WTC11 (cell line): Measurements from ENCODE around the gene HMCES. TPM values are rescaled to one million over a fixed set of nuclear protein-coding genes. Genes with fewer than 3 reads are reported as not detected.

Source experiments
- ATAC-seq: fragments of 200-7000 bp; cut with Tn5 transposase; 2 replicates; pipeline ENCODE4 v1.10.0; 2021; ENCODE audit warnings: mild to moderate bottlenecking, moderate library complexity
- CTCF ChIA-PET: fragments of 300-600 bp; sonication (Branson Sonifier 250); formaldehyde crosslinking; loops from one replicate; lab custom pipeline; 2021; ENCODE audit warnings: antibody characterized with exemption; lab: Charles Lee
- POLR2A ChIA-PET: fragments of 350-600 bp; sonication (Branson Sonifier 250); formaldehyde crosslinking; loops from one replicate; lab custom pipeline; 2021; ENCODE audit warnings: antibody characterized with exemption; lab: Charles Lee
- DNase-seq: peaks from one replicate; pipeline ENCODE4 v3.0.0; 2021; ENCODE audit warnings: low spot score
- H3K27ac Mint-ChIP-seq: 2 replicates; pipeline ENCODE4 v1.8.0; 2021; ENCODE audit warnings: mixed read lengths
- H3K27me3 Mint-ChIP-seq: 2 replicates; pipeline ENCODE4 v1.8.0; 2021; ENCODE audit warnings: low read depth, mild to moderate bottlenecking, moderate library complexity, mixed read lengths
- H3K36me3 Mint-ChIP-seq: 2 replicates; pipeline ENCODE4 v1.8.0; 2021; ENCODE audit warnings: mixed read lengths
- H3K4me1 Mint-ChIP-seq: 2 replicates; pipeline ENCODE4 v1.8.0; 2022; ENCODE audit warnings: mixed read lengths
- H3K4me3 Mint-ChIP-seq: 2 replicates; pipeline ENCODE4 v1.8.0; 2021; ENCODE audit warnings: mild to moderate bottlenecking, moderate library complexity, mixed read lengths
- H3K9me3 Mint-ChIP-seq: 2 replicates; pipeline ENCODE4 v1.8.0; 2021; ENCODE audit warnings: mixed read lengths
- ATF6 ChIP-seq: sonication (generic); formaldehyde crosslinking; IDR thresholded peaks from 2 replicates; pipeline ENCODE4 v1.8.1; 2023; ENCODE audit warnings: mild to moderate bottlenecking, missing genetic modification reagents
- CREM ChIP-seq: sonication (generic); formaldehyde crosslinking; IDR thresholded peaks from 2 replicates; pipeline ENCODE4 v1.8.1; 2022; ENCODE audit warnings: mild to moderate bottlenecking, missing genetic modification reagents, moderate library complexity
- CTCF ChIP-seq: fragments of 200-600 bp; IDR thresholded peaks from 2 replicates; pipeline ENCODE4 v1.8.0; 2022; ENCODE audit warnings: antibody characterized with exemption
- E2F5 ChIP-seq: sonication (generic); formaldehyde crosslinking; IDR thresholded peaks from 2 replicates; pipeline ENCODE4 v1.8.1; 2022; ENCODE audit warnings: mild to moderate bottlenecking, moderate library complexity, missing genetic modification reagents
- ELF4 ChIP-seq: sonication (generic); formaldehyde crosslinking; IDR thresholded peaks from 2 replicates; pipeline ENCODE4 v1.8.1; 2022; ENCODE audit warnings: low read depth, mild to moderate bottlenecking, moderate library complexity, missing genetic modification reagents
- FOXP4 ChIP-seq: sonication (generic); formaldehyde crosslinking; IDR thresholded peaks from 2 replicates; pipeline ENCODE4 v1.8.0; 2022; ENCODE audit warnings: mild to moderate bottlenecking, missing genetic modification reagents
- GABPB1 ChIP-seq: sonication (generic); formaldehyde crosslinking; IDR thresholded peaks from 2 replicates; pipeline ENCODE4 v1.8.1; 2023; ENCODE audit warnings: mild to moderate bottlenecking, missing genetic modification reagents
- GRHL2 ChIP-seq: fragments of 250-450 bp; sonication (Bioruptor Pico); IDR thresholded peaks from 2 replicates; pipeline ENCODE4 v1.8.0; 2022; ENCODE audit warnings: mild to moderate bottlenecking, moderate library complexity; ENCODE audit not compliant: insufficient replicate concordance, severe bottlenecking
- GTF2I ChIP-seq: fragments of 250-450 bp; sonication (Bioruptor Pico); conservative IDR thresholded peaks from 2 replicates; pipeline ENCODE4 v1.4.0; 2021; ENCODE audit warnings: mild to moderate bottlenecking
- HMGXB4 ChIP-seq: sonication (generic); formaldehyde crosslinking; IDR thresholded peaks from 2 replicates; pipeline ENCODE4 v1.8.1; 2023; ENCODE audit warnings: mild to moderate bottlenecking, moderate library complexity, missing genetic modification reagents
- PRRX2 ChIP-seq: fragments of 250-450 bp; sonication (Bioruptor Pico); IDR thresholded peaks from 2 replicates; pipeline ENCODE4 v1.8.0; 2021; ENCODE audit warnings: mild to moderate bottlenecking
- RORB ChIP-seq: fragments of 250-450 bp; sonication (Bioruptor Pico); IDR thresholded peaks from 2 replicates; pipeline ENCODE4 v1.9.0; 2021; ENCODE audit warnings: mild to moderate bottlenecking
- SMAD4 ChIP-seq: sonication (generic); formaldehyde crosslinking; IDR thresholded peaks from 2 replicates; pipeline ENCODE4 v1.8.0; 2022; ENCODE audit warnings: mild to moderate bottlenecking, missing genetic modification reagents
- TEAD1 ChIP-seq: sonication (generic); formaldehyde crosslinking; IDR thresholded peaks from 2 replicates; pipeline ENCODE4 v1.8.0; 2022; ENCODE audit warnings: mild to moderate bottlenecking, missing genetic modification reagents
- TEAD4 ChIP-seq: sonication (generic); formaldehyde crosslinking; IDR thresholded peaks from 2 replicates; pipeline ENCODE4 v1.8.0; 2022; ENCODE audit warnings: mild to moderate bottlenecking, missing genetic modification reagents
- ZBTB21 ChIP-seq: sonication (generic); formaldehyde crosslinking; IDR thresholded peaks from 2 replicates; pipeline ENCODE4 v1.8.1; 2023; ENCODE audit warnings: mild to moderate bottlenecking, missing genetic modification reagents, borderline replicate concordance
- ZNF232 ChIP-seq: sonication (generic); formaldehyde crosslinking; IDR thresholded peaks from 2 replicates; pipeline ENCODE4 v1.8.0; 2022; ENCODE audit warnings: mild to moderate bottlenecking, missing genetic modification reagents
- ZNF281 ChIP-seq: sonication (generic); formaldehyde crosslinking; IDR thresholded peaks from 2 replicates; pipeline ENCODE4 v1.8.0; 2023; ENCODE audit warnings: mild to moderate bottlenecking, missing genetic modification reagents
- ZNF416 ChIP-seq: fragments of 250-450 bp; sonication (Bioruptor Pico); IDR thresholded peaks from 2 replicates; pipeline ENCODE4 v1.9.0; 2021; ENCODE audit warnings: mild to moderate bottlenecking, inconsistent platforms
- total RNA-seq: library from RNA; stranded (reverse); gene quantifications from 3 replicates; pipeline ENCODE4 v1.2.3, GENCODE V29; 2021

Gene HMCES
- total RNA-seq, 1 experiment from 2014 or later: 47.7 TPM

- TF ChIP-seq HMGXB4 (CRISPR knock-in tag) (no peak), ZBTB21 (CRISPR knock-in tag) (no peak), GTF2I (CRISPR knock-in tag) (no peak), SMAD4 (CRISPR knock-in tag) (no peak), CTCF (no peak), PRRX2 (CRISPR knock-in tag) (no peak), FOXP4 (CRISPR knock-in tag) (no peak), TEAD1 (CRISPR knock-in tag) (no peak), ZNF416 (CRISPR knock-in tag) (no peak), GABPB1 (CRISPR knock-in tag) (no peak), ELF4 (no peak), GRHL2 (CRISPR knock-in tag) (no peak), CREM (CRISPR knock-in tag) (no peak)
Observed at GRCh38 chr3:129268396-129268795, 10.3 kb upstream of the HMCES start (continued).

- no peaks in the 10 kb centered on the region for H3K4me1 Mint-ChIP-seq
- peaks cover 91% of the 10 kb centered on the region for H3K36me3 Mint-ChIP-seq
- TF ChIP-seq ATF6 (no peak), E2F5 (no peak), ZNF232 (no peak), TEAD4 (CRISPR knock-in tag) (no peak), RORB (CRISPR knock-in tag) (no peak), ZNF281 (no peak)
- POLR2A ChIA-PET: no interaction called here
- DNase-seq: no peak
- CTCF ChIA-PET: interaction anchor here (1.2 to 1.7 kb wide), 2 partner anchors 44 to 53 kb away, joined by 3 to 7 read pairs; a partner anchor contains a TSS
- H3K4me3 Mint-ChIP-seq: no peak overlapping the region
- no peaks in the 10 kb centered on the region for H3K27me3 Mint-ChIP-seq
- H3K9me3 Mint-ChIP-seq: no peaks in the 10 kb centered on the region
- no peak overlapping the region for H3K27ac Mint-ChIP-seq
- no peak for ATAC-seq
Observed at GRCh38 chr3:129271674-129272073, 7.0 kb upstream of the HMCES start.
